ENCODE results near the gene HMGN4. TPM values are rescaled to one million over a fixed set of nuclear protein-coding genes. Genes with fewer than 3 reads are reported as not detected.
A peak's percentile ranks its signal among the peaks of the same experiment; 100 is the strongest.

Gene HMGN4
- total RNA-seq, 1 donor from 2014 or later, result 88.5 TPM

GRCh38 chr6:26594730-26595632, 56.8 kb downstream of the HMGN4 start:
- Histone ChIP-seq H3K4me3 (ENCODE audit: low read depth, low read length) (peak overlapping the region; percentile 41), H3K27me3 (ENCODE audit: control insufficient read depth, insufficient read depth, low read length) (peaks cover 2% of the 10 kb centered on the region), H3K36me3 (ENCODE audit: control insufficient read depth, insufficient read depth, low read length) (no peaks in the 10 kb centered on the region)
- TF ChIP-seq CTCF (IDR thresholded peaks at IDR 0.05; ENCODE audit: insufficient read depth, low read length, poor library complexity, severe bottlenecking), result no peak
- no peak for DNase-seq (ENCODE audit: low read depth)

GRCh38 chr6:26595669-26596269, 57.6 kb downstream of the HMGN4 start:
- peak; percentile 49 for DNase-seq (ENCODE audit: low read depth)
- Histone ChIP-seq H3K27me3 (ENCODE audit: control insufficient read depth, insufficient read depth, low read length) (peaks cover 2% of the 10 kb centered on the region), H3K36me3 (ENCODE audit: control insufficient read depth, insufficient read depth, low read length) (no peaks in the 10 kb centered on the region), H3K4me3 (ENCODE audit: low read depth, low read length) (peak overlapping the region; percentile 41)
- peak; percentile 98 for TF ChIP-seq CTCF (IDR thresholded peaks at IDR 0.05; ENCODE audit: insufficient read depth, low read length, poor library complexity, severe bottlenecking)

Other genes with a start within 250 kb of the HMGN4 start
- 8.0 and 22.3 TPM in 2 replicates for gene BTN3A2, start 173.2 kb upstream of the HMGN4 start, total RNA-seq
- 12.7 and 14.6 TPM in 2 replicates for gene BTN2A2, start 155.3 kb upstream of the HMGN4 start, total RNA-seq
- gene BTN3A1, start 136.1 kb upstream of the HMGN4 start, total RNA-seq, result 10.5 and 11.7 TPM in 2 replicates
- 3.3 and 8.0 TPM in 2 replicates for gene BTN3A3, start 97.9 kb upstream of the HMGN4 start, total RNA-seq
- gene BTN2A1, start 80.4 kb upstream of the HMGN4 start, total RNA-seq, result 11.8 and 17.5 TPM in 2 replicates
- gene BTN1A1, start 38.1 kb upstream of the HMGN4 start, total RNA-seq, result not detected in 2 replicates
- gene ABT1, start 58.6 kb downstream of the HMGN4 start, total RNA-seq, result 20.7 and 21.6 TPM in 2 replicates
- gene ZNF322, start 121.4 kb downstream of the HMGN4 start, total RNA-seq, result 17.8 and 22.7 TPM in 2 replicates

Measured in kidney epithelial cell (primary cell).